Measurements from ENCODE around the gene MAD1L1. TPM values are rescaled to one million over a fixed set of nuclear protein-coding genes. Genes with fewer than 3 reads are reported as not detected.

MAD1L1 gene
- total and polyA plus RNA-seq, 2 of the 4 experiments (the other 2 are of a cell fraction): 29.0 to 40.9 TPM

Small RNA genes lying within 50 kb of the gene (microRNA-seq; reads per million reads assigned to microRNA genes)
- 0.37 to 1.0 reads per million in 2 experiments for gene MIR4655 (ENCODE audit: insufficient read depth in 1 of 2, insufficient read length in 1 of 2, unreplicated experiment in 1 of 2)
- not detected for gene MIR6836 (ENCODE audit: unreplicated experiment)

Small RNA genes lying within 50 kb of the gene (small RNA-seq; reads per million reads assigned to genes)
- 0 reads per million in 5 experiments for gene MIR4655

Other genes starting within 250 kb of the MAD1L1 start
- 23.1 and 23.8 TPM in 2 replicates for gene MRM2, start 9.3 kb upstream of the MAD1L1 start, total RNA-seq (2012; rRNA removed)
- 16.9 and 19.1 TPM in 2 replicates for gene MRM2, start 9.3 kb upstream of the MAD1L1 start, polyA plus RNA-seq (2012; rRNA removed)
- gene NUDT1, start 9.3 kb upstream of the MAD1L1 start, total RNA-seq (2012; rRNA removed): 36.1 and 49.1 TPM in 2 replicates
- gene NUDT1, start 9.3 kb upstream of the MAD1L1 start, polyA plus RNA-seq (2012; rRNA removed): 33.4 and 37.2 TPM in 2 replicates
- 7.7 and 8.6 TPM in 2 replicates for gene SNX8, start 81.5 kb upstream of the MAD1L1 start, total RNA-seq (2012; rRNA removed)
- gene SNX8, start 81.5 kb upstream of the MAD1L1 start, polyA plus RNA-seq (2012; rRNA removed): 55.9 and 65.0 TPM in 2 replicates
- 201 and 211 TPM in 2 replicates for gene EIF3B, start 121.9 kb upstream of the MAD1L1 start, total RNA-seq (2012; rRNA removed)
- 105 and 107 TPM in 2 replicates for gene EIF3B, start 121.9 kb upstream of the MAD1L1 start, polyA plus RNA-seq (2012; rRNA removed)
- 3.8 and 4.7 TPM in 2 replicates for gene CHST12, start 170.7 kb upstream of the MAD1L1 start, total RNA-seq (2012; rRNA removed)
- 27.0 and 31.6 TPM in 2 replicates for gene CHST12, start 170.7 kb upstream of the MAD1L1 start, polyA plus RNA-seq (2012; rRNA removed)
- gene GRIFIN, start 243.5 kb upstream of the MAD1L1 start, total RNA-seq (2012; rRNA removed): not detected in 2 replicates
- not detected in 2 replicates for gene GRIFIN, start 243.5 kb upstream of the MAD1L1 start, polyA plus RNA-seq (2012; rRNA removed)